IMR-90 (cell line): ENCODE measurements around the gene LGALS9. TPM values are rescaled to one million over a fixed set of nuclear protein-coding genes. Genes with fewer than 3 reads are reported as not detected.
A peak's percentile ranks its signal among the peaks of the same experiment; 100 is the strongest.

Source experiments
- ATAC-seq: fragments of 200-7000 bp; cut with Tn5 transposase; 2 replicates; pipeline ENCODE4 v1.9.1; 2020; ENCODE audit warnings: low read depth, mild to moderate bottlenecking, moderate library complexity
- BruUV-seq: library from RNA; stranded (reverse); fragments of 400-500 nt; replicated peaks from 2 replicates; lab custom pipeline; 2021; lab: Mats Ljungman, UMichigan
- CTCF ChIA-PET: fragments of 300-600 bp; formaldehyde crosslinking; extraction: SDS; loops from one replicate; lab custom pipeline; 2021; ENCODE audit warnings: antibody characterized with exemption; lab: Yijun Ruan, JAX
- POLR2A ChIA-PET: fragments of 300-600 bp; sonication (Branson Sonifier 250); formaldehyde crosslinking; loops from one replicate; lab custom pipeline; 2022; ENCODE audit warnings: antibody characterized with exemption; ENCODE audit not compliant: unreplicated experiment; lab: Charles Lee
- DNase-seq: peaks from one replicate; pipeline ENCODE4 v3.0.0; 2013
- H2AFZ ChIP-seq: replicated peaks from 2 replicates; pipeline ENCODE3; 2013; ENCODE audit warnings: low read length, mild to moderate bottlenecking; ENCODE audit not compliant: poor library complexity
- H2AK5ac ChIP-seq: 2 replicates; pipeline ENCODE4 v1.6.1; 2013; ENCODE audit warnings: low read depth, low read length, inconsistent platforms
- H2AK9ac ChIP-seq: replicated peaks from 2 replicates; pipeline ENCODE3; 2013; ENCODE audit warnings: mild to moderate bottlenecking, low read depth, low read length, moderate library complexity; ENCODE audit not compliant: poor library complexity
- H2BK120ac ChIP-seq: 2 replicates; pipeline ENCODE4 v1.6.1; 2013; ENCODE audit warnings: low read depth, low read length, inconsistent platforms
- H2BK15ac ChIP-seq: 3 replicates; pipeline ENCODE4 v1.6.1; 2013; ENCODE audit warnings: low read depth, low read length, inconsistent platforms
- H2BK20ac ChIP-seq: 2 replicates; pipeline ENCODE4 v1.6.1; 2013; ENCODE audit warnings: low read depth, mild to moderate bottlenecking, inconsistent platforms, low read length, moderate library complexity
- H2BK5ac ChIP-seq: 2 replicates; pipeline ENCODE4 v1.6.1; 2013; ENCODE audit warnings: mild to moderate bottlenecking, low read depth, low read length, inconsistent platforms; ENCODE audit not compliant: poor library complexity, severe bottlenecking
- H3K14ac ChIP-seq: replicated peaks from 2 replicates; pipeline ENCODE4 v1.6.1; 2013; ENCODE audit warnings: low read depth, low read length, inconsistent platforms
- H3K18ac ChIP-seq: 2 replicates; pipeline ENCODE4 v1.6.1; 2013; ENCODE audit warnings: low read depth, low read length, control low read depth
- H3K23ac ChIP-seq: 2 replicates; pipeline ENCODE4 v1.6.1; 2013; ENCODE audit warnings: low read depth, low read length, inconsistent platforms
- H3K27ac ChIP-seq: 2 replicates; pipeline ENCODE4 v1.5.1; 2013; ENCODE audit warnings: mild to moderate bottlenecking, control low read depth, low read length; ENCODE audit not compliant: insufficient read depth
- H3K27me3 ChIP-seq: 2 replicates; pipeline ENCODE4 v1.6.1; 2013; ENCODE audit warnings: low read length; ENCODE audit not compliant: control insufficient read depth, insufficient read depth
- H3K36me3 ChIP-seq: 2 replicates; pipeline ENCODE4 v1.6.1; 2013; ENCODE audit warnings: low read length, mixed read lengths; ENCODE audit not compliant: control insufficient read depth, insufficient read depth
- H3K4ac ChIP-seq: 2 replicates; pipeline ENCODE4 v1.6.1; 2013; ENCODE audit warnings: low read depth, low read length, inconsistent platforms
- H3K4me1 ChIP-seq: 2 replicates; pipeline ENCODE4 v1.6.1; 2013; ENCODE audit warnings: low read length, mixed read lengths; ENCODE audit not compliant: control insufficient read depth, insufficient read depth
- H3K4me2 ChIP-seq: 2 replicates; pipeline ENCODE4 v1.6.1; 2013; ENCODE audit warnings: low read depth, mild to moderate bottlenecking, control low read depth, low read length, moderate library complexity
- H3K4me3 ChIP-seq: 2 replicates; pipeline ENCODE4 v1.5.1; 2013; ENCODE audit warnings: low read depth, mild to moderate bottlenecking, control low read depth, low read length, moderate library complexity; ENCODE audit not compliant: insufficient read depth
- H3K56ac ChIP-seq: 2 replicates; pipeline ENCODE4 v1.6.1; 2013; ENCODE audit warnings: low read length, inconsistent platforms; ENCODE audit not compliant: insufficient read depth; ENCODE audit errors: extremely low read depth
- H3K79me1 ChIP-seq, 2 experiments: 2 replicates each; pipeline ENCODE4 v1.6.1; 2013; ENCODE audit warnings: low read length in 2 of 2, inconsistent platforms in 1 of 2, low read depth in 1 of 2
- H3K9ac ChIP-seq: 2 replicates; pipeline ENCODE4 v1.6.1; 2013; ENCODE audit warnings: low read depth, low read length, control low read depth
- H3K9me1 ChIP-seq: 2 replicates; pipeline ENCODE4 v1.6.1; 2013; ENCODE audit warnings: low read length, inconsistent platforms; ENCODE audit not compliant: insufficient read depth
- H3K9me3 ChIP-seq: 2 replicates; pipeline ENCODE4 v1.6.1; 2013; ENCODE audit warnings: low read length; ENCODE audit not compliant: control insufficient read depth, insufficient read depth
- H4K20me1 ChIP-seq: 2 replicates; pipeline ENCODE4 v1.6.1; 2013; ENCODE audit warnings: low read length, inconsistent platforms; ENCODE audit not compliant: insufficient read depth
- H4K5ac ChIP-seq: 2 replicates; pipeline ENCODE4 v1.6.1; 2013; ENCODE audit warnings: mild to moderate bottlenecking, low read depth, low read length, control low read depth
- H4K8ac ChIP-seq, 2 experiments: 2 replicates each; pipeline ENCODE4 v1.6.1; 2013; ENCODE audit warnings: low read depth in 2 of 2, low read length in 2 of 2, control low read depth in 1 of 2, inconsistent platforms in 1 of 2
- H4K91ac ChIP-seq: 2 replicates; pipeline ENCODE4 v1.6.1; 2013; ENCODE audit warnings: low read depth, low read length, inconsistent platforms; ENCODE audit not compliant: insufficient read depth
- CEBPB ChIP-seq: IDR thresholded peaks from 2 replicates; pipeline ENCODE4 v1.6.1; 2012; ENCODE audit warnings: low read depth, low read length, improper control_type of control experiment
- CHD1 ChIP-seq: IDR thresholded peaks from 2 replicates; pipeline ENCODE4 v1.6.1; 2012; ENCODE audit warnings: low read depth, low read length, improper control_type of control experiment
- CTCF ChIP-seq: conservative IDR thresholded peaks from 2 replicates; pipeline ENCODE4 v1.5.1; 2012; ENCODE audit warnings: mild to moderate bottlenecking, low read depth, low read length, improper control_type of control experiment
- MAZ ChIP-seq: IDR thresholded peaks from 2 replicates; pipeline ENCODE4 v1.6.1; 2012; ENCODE audit warnings: low read depth, mild to moderate bottlenecking, low read length, improper control_type of control experiment, moderate library complexity, borderline replicate concordance
- POLR2A ChIP-seq: IDR thresholded peaks from 2 replicates; pipeline ENCODE4 v1.6.1; 2012; ENCODE audit warnings: mild to moderate bottlenecking, low read depth, low read length
- RAD21 ChIP-seq: IDR thresholded peaks from 2 replicates; pipeline ENCODE4 v1.6.1; 2012; ENCODE audit warnings: low read length, improper control_type of control experiment
- RFX5 ChIP-seq: IDR thresholded peaks from 2 replicates; pipeline ENCODE4 v1.8.0; 2012; ENCODE audit warnings: low read depth, mild to moderate bottlenecking, low read length, moderate library complexity
- SMC3 ChIP-seq: fragments of 150-350 bp; IDR thresholded peaks from 2 replicates; pipeline ENCODE4 v1.6.1; 2016; ENCODE audit warnings: low read depth, mild to moderate bottlenecking, antibody characterized with exemption, low read length, moderate library complexity
- USF2 ChIP-seq: fragments of 150-350 bp; IDR thresholded peaks from 2 replicates; pipeline ENCODE4 v1.6.1; 2017; ENCODE audit warnings: mild to moderate bottlenecking, antibody characterized with exemption, low read length, low read depth
- WGBS, 2 experiments: methylation state at CpG; one replicate each; pipeline versions ENCODE4 v1.1.5 to v1.1.7; 2013; ENCODE audit warnings: missing lambda C conversion rate in 2 of 2; ENCODE audit not compliant: insufficient read length in 1 of 2; ENCODE audit errors: extremely low coverage in 2 of 2; 5-methylcytosine and 5-hydroxymethylcytosine counted together
- dilution Hi-C: fragments of 300-500 bp; cut with HindIII; formaldehyde crosslinking; loops from one replicate; pipeline ENCODE4 v1.14.3; 2018; ENCODE audit warnings: low sequenced_read_pairs; ENCODE audit not compliant: unreplicated experiment
- in situ Hi-C: fragments of 300-500 bp; cut with MboI; formaldehyde crosslinking; loops from 3 replicates; pipeline ENCODE4 v1.14.3; 2019; ENCODE audit warnings: low sequenced_read_pairs, inconsistent platforms, mixed read lengths
- intact Hi-C: fragments of 100-400 bp; cut with micrococcal nuclease; formaldehyde crosslinking; loops from 2 replicates; pipeline ENCODE4 v1.10.0; 2022
- polyA plus RNA-seq, 3 experiments: library from polyadenylated mRNA; depleted of rRNA; stranded (reverse); fragments of >200 nt; gene quantifications; 2 replicates each; pipeline ENCODE4 v1.2.3, GENCODE V29; 2012; ENCODE audit warnings: low replicate concordance in 1 of 3
- total RNA-seq: library from RNA; depleted of rRNA; stranded (reverse); fragments of >200 nt; gene quantifications from 2 replicates; pipeline ENCODE4 v1.2.3, GENCODE V29; 2012

Gene LGALS9
- total and polyA plus RNA-seq, 2 of the 4 experiments (the other 2 are of a cell fraction) = 0.54 to 2.5 TPM

- no peak overlapping the region for H4K5ac ChIP-seq
- peak; percentile 83 for DNase-seq
- H3K27ac ChIP-seq = no peak overlapping the region
- ATAC-seq = peak; percentile 65
- no peak overlapping the region for H3K9ac ChIP-seq
- no peak overlapping the region for H3K14ac ChIP-seq
- H3K36me3 ChIP-seq = peaks cover 73% of the 10 kb centered on the region
- H2AK9ac ChIP-seq = no peak overlapping the region
- H2BK20ac ChIP-seq = peak overlapping the region; percentile 35; the same call in 1 of the 2 replicates
- H4K20me1 ChIP-seq = no peaks in the 10 kb centered on the region; the same call in 1 of the 2 replicates
- H2AFZ ChIP-seq = no peak overlapping the region
- no peak overlapping the region for H3K23ac ChIP-seq
- H3K27me3 ChIP-seq = no peaks in the 10 kb centered on the region
- H4K91ac ChIP-seq = no peak overlapping the region
- no peak overlapping the region for H2BK120ac ChIP-seq
- H4K8ac ChIP-seq = no peak overlapping the region
- no peak overlapping the region for H3K18ac ChIP-seq
- dilution Hi-C loops (no loop called here), intact Hi-C loops (loop anchor here (1.0 to 2.0 kb wide), 5 partner anchors 144 to 365 kb away; no protein-coding TSS in a partner anchor), in situ Hi-C loops (no loop called here)
- no TSS peak for BruUV-seq
- H2BK5ac ChIP-seq = no peak overlapping the region
- H3K79me1 ChIP-seq = peaks cover 0 to 9% of the 10 kb centered on the region in 2 experiments; a peak in 2 of 4 replicates
- no peak overlapping the region for H2BK15ac ChIP-seq
- H3K56ac ChIP-seq = no peak overlapping the region
- H3K4me2 ChIP-seq = no peak overlapping the region
- no peak overlapping the region for H3K4me3 ChIP-seq
- 97% methylated on average over 5 of the region's 11 CpGs; no CpG with 5 or more reads in 1 of the 2 experiments for WGBS, 2 experiments
- H3K4me1 ChIP-seq = peaks cover 2% of the 10 kb centered on the region; the same call in 1 of the 2 replicates
- H3K9me1 ChIP-seq = 0 out of 2 replicates have a peak, but pooled peaks cover under 1% of the 10 kb centered on the region
- peak; percentile 87 for TF ChIP-seq SMC3
- peak; percentile 97 for TF ChIP-seq RAD21
- no peak for TF ChIP-seq CHD1
- TF ChIP-seq USF2 = no peak
- TF ChIP-seq CTCF = peak; percentile 97
- peak; percentile 80 for TF ChIP-seq CEBPB
- peak; percentile 37; the same call in 1 of the 2 replicates for TF ChIP-seq POLR2A
- 0 out of 2 replicates have a peak, but pooled peaks have one; percentile 15 for TF ChIP-seq MAZ
- TF ChIP-seq RFX5 = no peak
- ChIA-PET POLR2A (no interaction called here), CTCF (interaction anchor here (0.6 to 2.9 kb wide), 5 partner anchors 146 to 441 kb away, joined by 3 to 11 read pairs (median 4); partner anchors contain the start of gene KSR1)
- H3K9me3 ChIP-seq = no peaks in the 10 kb centered on the region
- H3K4ac ChIP-seq = no peak overlapping the region; the same call in 1 of the 2 replicates
- peak overlapping the region; percentile 20; the same call in 1 of the 2 replicates for H2AK5ac ChIP-seq
These were observed 29.7 kb upstream of the LGALS9 start for GRCh38 chr17:27601069-27601974.
